Choroid plexus epithelial cell (primary cell): ENCODE data around the gene CAPN6.

Source experiments
- DNase-seq: peaks from one replicate; pipeline ENCODE4 v3.0.0-alpha.2; 2010; ENCODE audit warnings: low read depth
- H3K4me3 ChIP-seq: 2 replicates; pipeline ENCODE4 v1.5.1; 2011; ENCODE audit warnings: low read depth, mild to moderate bottlenecking, control low read depth, low read length, moderate library complexity
- TF ChIP-seq, protein P1 (sequence below): conservative IDR thresholded peaks from 2 replicates; pipeline ENCODE4 v1.5.1; 2011; ENCODE audit warnings: low read depth, mild to moderate bottlenecking, control low read depth, inconsistent platforms, low read length, moderate library complexity

The CAPN6 gene

DNA sequence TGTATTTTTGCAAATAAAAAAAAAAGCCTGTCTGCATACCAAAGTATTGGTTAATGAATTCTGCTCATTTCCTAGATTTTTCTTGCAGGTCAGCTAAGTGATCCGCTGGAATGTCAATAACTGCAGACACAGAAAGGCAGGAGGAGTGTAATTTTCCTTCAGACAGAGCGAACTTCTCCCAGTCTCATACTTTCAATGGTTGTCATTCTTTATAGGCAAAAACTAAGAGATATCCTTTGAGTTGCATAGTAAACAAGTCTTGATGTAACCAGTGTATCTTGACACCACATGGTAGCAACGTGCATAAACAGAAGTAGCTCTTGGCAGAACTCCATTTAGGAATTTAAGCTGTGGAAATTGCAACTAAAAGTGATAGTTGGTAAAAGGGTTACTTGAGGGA, 8.2 kb downstream of the CAPN6 start:
- no peak overlapping the region for H3K4me3 ChIP-seq
- TF ChIP-seq, protein P1, sequence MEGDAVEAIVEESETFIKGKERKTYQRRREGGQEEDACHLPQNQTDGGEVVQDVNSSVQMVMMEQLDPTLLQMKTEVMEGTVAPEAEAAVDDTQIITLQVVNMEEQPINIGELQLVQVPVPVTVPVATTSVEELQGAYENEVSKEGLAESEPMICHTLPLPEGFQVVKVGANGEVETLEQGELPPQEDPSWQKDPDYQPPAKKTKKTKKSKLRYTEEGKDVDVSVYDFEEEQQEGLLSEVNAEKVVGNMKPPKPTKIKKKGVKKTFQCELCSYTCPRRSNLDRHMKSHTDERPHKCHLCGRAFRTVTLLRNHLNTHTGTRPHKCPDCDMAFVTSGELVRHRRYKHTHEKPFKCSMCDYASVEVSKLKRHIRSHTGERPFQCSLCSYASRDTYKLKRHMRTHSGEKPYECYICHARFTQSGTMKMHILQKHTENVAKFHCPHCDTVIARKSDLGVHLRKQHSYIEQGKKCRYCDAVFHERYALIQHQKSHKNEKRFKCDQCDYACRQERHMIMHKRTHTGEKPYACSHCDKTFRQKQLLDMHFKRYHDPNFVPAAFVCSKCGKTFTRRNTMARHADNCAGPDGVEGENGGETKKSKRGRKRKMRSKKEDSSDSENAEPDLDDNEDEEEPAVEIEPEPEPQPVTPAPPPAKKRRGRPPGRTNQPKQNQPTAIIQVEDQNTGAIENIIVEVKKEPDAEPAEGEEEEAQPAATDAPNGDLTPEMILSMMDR, result no peak
- DNase-seq, result peak; percentile 0

DNA sequence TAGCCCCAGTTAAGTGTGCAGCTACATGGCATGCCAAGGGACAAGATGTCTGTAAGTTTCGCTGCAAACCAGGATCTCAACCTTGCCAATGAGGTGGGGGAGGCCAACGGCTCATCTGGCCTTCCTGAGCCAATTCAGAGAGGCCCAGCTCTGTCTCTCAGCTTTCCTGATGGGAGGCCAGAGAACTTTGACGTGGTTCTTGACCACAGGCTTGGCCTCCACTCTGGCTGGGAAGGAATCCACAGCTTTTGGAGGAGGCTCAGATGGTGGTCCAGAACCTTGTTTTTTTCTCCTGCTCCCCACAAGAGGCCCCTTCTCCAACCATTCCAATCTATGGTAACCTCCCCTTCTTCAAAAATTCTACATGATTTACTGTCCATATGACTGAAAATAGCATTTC, 9.8 kb downstream of the CAPN6 start:
- TF ChIP-seq, protein P1, result no peak
- DNase-seq, result no peak
- H3K4me3 ChIP-seq, result no peak overlapping the region

DNA sequence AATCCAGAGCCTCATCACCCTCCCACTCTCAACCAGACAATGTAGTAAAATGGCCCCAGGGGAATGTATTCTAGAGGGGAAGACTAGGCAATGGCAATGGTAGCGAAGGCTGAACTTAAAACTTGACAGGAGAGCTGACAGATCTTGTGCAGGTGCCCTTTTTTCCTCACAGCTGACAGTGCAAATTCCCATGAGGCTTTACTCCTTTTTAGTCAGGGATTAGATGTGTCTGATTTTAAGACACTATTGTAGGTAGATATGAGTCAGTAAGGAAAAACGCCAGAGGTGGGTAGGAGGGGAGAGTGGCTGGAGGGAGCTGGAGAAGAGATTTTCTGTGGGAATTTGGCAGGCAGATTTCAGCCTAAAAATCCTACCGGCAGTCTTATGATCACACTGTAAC, 10.7 kb downstream of the CAPN6 start:
- no peak for DNase-seq
- TF ChIP-seq, protein P1, result no peak
- H3K4me3 ChIP-seq, result no peak overlapping the region

DNA sequence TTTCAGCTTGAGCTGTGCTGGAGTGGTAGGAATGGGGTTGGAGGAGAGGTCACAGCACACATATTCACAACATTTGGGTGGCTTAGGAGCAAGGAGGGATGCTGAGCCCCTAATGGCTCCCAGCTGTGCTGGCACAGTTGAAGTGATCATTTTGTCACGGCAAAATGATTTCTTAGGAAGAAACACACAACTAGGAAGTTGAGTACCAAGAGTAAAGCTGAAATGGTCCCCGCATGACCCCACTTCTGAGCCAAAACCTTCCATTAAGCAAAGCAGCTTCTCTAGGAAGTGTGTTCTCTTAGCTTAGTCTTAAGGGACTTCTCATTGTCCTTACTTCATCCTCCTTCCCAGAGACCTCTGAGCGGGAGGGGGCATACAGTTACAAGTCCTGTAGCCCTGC, 12.6 kb downstream of the CAPN6 start:
- TF ChIP-seq, protein P1, result no peak
- no peak overlapping the region for H3K4me3 ChIP-seq
- no peak for DNase-seq

DNA sequence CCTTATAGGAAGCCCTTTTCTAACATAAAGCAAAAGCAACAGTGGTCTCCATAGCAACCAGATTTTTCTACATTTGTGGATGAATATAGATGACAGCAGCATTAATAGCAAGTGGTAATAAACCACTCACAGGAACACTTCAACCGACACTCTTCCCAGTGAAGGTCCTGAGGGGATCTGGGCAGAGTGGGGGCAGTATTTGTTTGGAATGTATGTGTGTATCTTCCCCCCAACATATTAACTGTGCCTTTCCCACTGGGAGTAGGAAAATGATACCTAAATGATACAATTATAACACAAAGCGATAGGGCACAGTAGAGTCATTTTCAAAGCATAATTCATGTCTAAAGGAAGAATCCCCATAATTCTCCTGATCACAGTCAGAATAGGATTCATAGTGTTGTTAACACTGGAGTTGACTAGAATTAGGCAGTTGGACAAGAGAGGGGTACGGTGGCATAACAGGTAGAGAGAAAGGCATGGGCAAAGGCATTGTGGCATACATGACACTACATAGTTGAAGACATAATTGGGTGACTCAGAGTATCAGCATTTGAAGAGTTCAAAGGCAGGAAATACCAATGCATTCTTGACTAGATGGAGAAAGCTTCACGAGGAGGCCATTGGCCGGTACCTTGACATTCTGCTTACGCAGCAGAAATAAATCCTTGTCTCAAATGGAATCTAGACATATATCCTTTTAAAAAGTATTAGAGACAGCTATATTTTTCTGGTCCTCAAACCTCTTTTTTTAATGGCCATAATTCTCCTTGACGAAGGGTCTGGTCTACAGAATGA, 15.2 kb downstream of the CAPN6 start:
- peak; percentile 0 for DNase-seq
- TF ChIP-seq, protein P1, result no peak
- H3K4me3 ChIP-seq, result no peak overlapping the region

DNA sequence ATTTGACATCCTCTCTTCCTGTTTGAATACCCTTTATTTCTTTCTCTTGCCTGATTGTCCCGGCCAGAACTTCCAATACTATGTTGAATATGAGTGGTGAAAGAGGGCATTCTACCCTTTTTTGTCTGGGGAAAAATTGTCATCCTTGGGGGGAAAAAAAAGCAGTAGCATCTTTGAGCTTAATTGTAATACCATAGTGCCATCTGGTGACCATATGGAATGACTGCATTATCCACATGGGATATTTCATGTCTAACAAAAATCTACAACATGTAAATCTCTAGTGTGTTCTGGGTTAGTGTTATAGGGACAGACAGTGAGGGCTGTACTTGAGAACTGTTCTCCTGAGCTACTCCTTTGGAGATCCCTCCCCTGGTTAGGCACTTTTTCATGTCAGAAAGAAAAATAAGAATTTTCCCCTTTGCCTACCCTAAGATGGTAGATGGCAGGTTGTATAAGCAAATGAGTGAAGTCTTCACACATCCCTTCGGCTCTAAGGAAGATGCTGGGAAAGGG, 26.0 kb downstream of the CAPN6 start:
- TF ChIP-seq, protein P1, result peak; percentile 34
- DNase-seq, result peak; percentile 14
- H3K4me3 ChIP-seq, result no peak overlapping the region
